GM15510 (cell line): Measurements from ENCODE around the gene SEMA3G.

Experiments used
- POLR2A ChIP-seq: IDR thresholded peaks from 3 replicates; pipeline ENCODE4 v1.6.1; 2011; ENCODE audit warnings: borderline replicate concordance; ENCODE audit not compliant: insufficient read length; ENCODE audit errors: extremely low read depth

SEMA3G gene

GRCh38 chr3:52483577-52484381 is 38.9 kb upstream of the SEMA3G start:
- no peak for TF ChIP-seq POLR2A

DNA sequence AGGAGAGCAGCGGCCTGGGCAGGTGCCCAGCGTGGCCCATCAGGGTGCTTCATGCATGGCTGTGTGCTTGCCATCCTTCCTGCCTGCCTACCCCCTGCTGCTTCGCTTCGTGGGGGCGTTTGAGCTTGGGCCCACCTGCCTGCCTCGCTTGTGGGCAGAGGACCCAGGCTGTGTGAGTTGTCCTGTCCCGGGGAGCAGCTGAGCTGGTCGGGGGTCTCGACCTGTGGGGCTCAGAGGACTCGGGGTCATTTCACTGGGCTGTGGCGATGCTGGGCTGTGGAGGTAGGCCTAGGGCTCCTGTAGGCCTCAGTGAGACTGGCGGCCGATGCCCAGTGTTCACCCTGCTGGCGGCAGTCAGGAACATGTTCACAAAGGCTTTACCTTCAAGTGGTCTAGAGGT is 38.2 kb upstream of the SEMA3G start:
- no peak for TF ChIP-seq POLR2A

DNA sequence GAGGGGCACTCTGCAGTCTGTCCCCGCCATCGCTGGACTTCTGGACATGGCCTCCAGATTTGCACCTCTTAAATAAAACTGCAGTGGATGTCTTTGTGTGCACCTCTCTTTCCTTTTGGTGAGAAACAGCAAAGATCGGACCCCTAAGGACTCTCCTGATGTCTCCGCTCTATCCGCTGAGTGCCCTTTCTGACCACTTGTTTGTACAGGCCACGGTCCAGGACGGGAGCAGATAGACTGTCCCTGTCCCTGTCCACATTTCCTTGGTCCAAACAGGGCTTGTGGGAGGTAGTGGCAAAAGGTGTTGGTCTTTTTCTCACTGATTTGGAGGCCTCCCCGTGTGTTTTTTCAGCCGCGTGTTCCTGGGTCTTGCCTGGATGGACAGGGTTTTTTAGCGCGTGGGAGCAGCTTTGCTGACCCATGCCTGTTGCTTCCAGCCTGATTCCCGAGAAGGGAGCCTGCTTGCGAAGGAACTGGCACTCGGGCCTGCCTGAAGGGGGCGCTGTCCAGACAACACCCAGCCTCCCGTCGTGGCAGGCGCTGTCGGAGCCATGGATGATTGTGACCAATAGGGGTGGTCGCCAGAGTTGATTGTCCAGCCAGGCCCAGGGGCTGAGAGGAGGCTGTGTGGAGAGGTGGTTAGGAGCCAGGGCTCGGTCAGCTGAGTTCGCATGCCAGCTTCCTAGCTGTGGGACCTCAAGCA is 37.1 kb upstream of the SEMA3G start:
- TF ChIP-seq POLR2A, result no peak

DNA sequence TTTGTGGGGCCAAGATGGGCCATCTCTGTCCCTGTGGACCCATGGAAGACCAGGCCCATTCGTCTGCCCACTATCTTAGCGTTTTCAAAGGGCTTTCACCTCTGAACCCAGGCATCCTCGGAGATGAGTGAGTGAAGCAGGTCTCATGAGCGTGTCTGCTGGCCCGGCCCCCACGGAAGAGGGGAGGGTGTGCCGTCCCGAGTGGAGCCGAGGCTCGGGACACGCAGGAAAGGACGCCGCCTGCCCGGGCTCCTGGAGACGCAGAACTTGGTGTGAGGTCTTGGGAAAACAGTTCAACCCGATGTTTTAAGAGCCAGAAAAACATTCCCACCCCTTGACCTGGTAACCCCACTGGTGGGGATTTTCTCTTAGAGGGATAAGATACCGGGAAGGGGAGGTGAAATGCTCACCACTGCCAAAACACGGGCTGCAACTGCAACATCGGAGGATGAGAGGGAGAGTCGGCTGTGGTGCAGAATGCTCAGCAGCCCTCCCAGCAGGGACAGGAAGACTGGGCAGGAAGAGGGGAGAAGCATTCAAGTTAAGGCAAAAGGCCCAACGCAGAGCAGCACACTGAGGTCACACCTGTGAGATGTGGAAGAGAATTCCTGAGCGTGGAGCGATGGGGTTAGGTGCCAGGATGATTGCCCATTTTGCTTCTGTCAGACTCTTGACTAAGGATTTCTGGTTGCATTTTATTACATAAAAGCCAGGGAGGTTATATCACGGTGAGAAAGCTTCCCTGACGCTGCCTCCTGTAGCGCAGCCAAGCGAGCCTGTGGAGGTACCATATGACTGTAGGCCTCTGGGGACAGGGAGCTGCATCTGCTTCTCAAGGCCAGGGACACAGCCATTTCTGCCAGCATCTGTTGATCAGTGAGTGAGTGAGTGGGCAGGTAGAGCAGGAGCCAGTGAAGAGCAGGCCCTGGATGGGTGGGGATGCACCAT is 36.1 kb upstream of the SEMA3G start:
- no peak for TF ChIP-seq POLR2A

- no peak for TF ChIP-seq POLR2A
Measured at GRCh38 chr3:52479877-52480575, 35.1 kb upstream of the SEMA3G start.

GRCh38 chr3:52479037-52479876 is 34.4 kb upstream of the SEMA3G start:
- TF ChIP-seq POLR2A, result no peak

GRCh38 chr3:52477796-52478095 is 32.8 kb upstream of the SEMA3G start:
- TF ChIP-seq POLR2A, result no peak

DNA sequence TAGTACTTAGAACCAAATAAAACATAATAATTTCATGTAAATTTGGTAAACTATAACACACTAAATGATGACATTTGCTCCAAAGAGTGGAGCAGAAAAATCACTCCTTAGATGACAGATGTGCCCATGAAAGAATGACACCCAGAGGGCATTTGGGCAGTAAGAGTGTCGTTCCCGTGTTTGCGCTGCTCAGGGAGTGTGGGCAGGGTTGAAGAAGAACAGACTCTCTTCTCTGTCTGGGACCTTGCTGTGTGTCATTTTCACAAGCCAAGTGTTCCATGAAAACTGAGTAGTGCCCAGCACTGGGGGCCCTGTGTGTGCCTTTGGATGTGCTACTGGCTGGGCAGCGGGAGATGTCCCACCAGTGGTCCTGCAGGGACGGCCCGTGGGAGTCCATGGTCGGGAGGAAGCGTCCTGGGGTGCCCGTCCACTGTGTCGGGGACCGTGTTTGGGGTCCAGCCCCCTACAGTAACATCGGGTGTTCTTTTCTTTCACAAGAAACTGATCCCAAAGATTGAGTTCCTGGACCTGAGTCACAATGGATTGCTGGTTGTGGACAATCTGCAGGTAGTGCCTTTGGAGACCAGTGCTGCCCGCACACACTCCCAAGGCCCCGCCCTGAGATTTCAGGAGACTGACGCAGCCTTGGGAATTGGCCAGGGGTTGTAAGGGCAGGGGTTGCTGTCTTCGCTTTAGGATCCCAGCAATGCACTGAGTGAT is 32.3 kb upstream of the SEMA3G start:
- TF ChIP-seq POLR2A, result no peak

- TF ChIP-seq POLR2A, result no peak
Measured at GRCh38 chr3:52473026-52473425, 28.1 kb upstream of the SEMA3G start.

DNA sequence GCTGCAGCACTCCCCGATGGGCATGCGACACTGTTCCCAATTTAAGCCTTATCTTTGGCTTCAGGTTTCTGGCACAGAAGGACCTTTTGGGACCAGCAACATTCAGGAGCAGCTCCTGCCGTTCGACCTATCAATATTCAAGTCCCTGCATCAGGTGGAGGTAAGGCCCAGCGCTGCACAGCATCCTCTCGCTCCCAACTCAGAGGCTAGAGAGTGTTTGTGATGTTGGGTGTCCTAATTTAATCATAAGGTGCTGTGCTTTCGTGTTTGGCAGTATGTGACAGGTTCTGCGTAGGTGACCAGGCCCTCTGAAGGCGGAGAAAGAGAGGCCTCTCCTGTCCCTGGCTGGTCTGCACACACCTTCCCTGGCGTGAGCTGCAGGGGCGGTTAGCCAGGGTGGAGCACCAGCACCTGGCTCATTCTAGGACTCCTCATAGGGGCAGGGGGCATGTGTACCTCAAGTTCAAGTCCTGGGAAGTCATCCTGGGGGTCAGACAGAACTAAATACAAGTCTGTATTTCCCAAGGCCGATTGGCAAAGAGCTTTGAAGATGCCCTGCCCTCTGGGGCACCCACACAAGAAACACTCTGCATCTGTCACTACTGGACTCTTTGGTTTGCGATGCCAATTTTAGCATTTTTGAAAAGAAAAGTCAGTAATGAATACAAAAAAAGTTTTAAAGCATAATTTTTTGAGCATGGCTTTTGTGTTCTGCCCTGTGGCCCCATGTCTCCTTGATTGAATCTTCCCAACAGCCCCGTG is 27.5 kb upstream of the SEMA3G start:
- TF ChIP-seq POLR2A, result no peak

DNA sequence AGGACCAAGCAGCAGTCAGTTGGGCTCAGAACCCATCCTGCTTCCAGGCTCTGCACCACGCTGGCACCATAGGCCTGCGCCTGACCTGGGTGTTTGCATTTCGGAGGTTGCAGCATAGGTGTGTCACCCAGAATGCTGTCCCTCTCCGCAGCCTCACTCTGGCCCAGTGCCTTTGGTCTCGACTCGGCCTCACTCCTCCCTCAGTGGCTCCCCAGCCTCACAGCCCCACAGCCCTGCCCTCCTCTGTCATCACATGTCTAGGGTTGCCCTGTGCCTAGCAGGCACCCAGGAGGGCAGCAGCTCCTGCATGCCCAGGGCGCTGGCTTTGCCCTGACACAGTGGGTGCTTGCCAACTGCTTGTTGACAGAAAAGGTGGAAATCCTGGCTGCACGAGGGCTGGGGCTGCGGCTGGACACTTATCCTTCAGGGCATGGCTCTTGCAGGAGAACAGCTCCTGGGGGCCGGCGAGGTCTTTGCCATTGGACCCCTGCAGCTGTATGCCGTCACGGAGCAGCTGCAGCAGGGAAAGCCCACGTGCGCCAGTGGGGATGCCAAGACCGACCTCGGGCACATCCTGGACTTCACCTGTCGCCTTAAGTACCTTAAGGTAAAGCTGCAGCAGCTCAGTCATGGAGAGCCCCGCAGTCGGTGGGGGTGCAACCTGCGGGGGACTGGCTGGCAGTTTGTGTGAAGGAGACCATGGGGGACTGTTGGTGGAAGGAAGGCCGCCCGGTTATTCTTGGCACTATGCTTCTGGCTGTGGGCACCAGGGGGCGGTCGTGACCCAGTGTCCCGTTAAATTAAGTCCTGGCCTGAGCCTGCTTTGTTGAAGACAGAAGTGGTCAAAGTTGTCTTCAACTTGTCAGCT is 26.7 kb upstream of the SEMA3G start:
- TF ChIP-seq POLR2A, result no peak

- no peak for TF ChIP-seq POLR2A
Measured at GRCh38 chr3:52470920-52471319, 26.0 kb upstream of the SEMA3G start.

GRCh38 chr3:52469001-52469400 is 24.1 kb upstream of the SEMA3G start:
- TF ChIP-seq POLR2A, result no peak
